Stomach (tissue), 9 donors: ENCODE measurements around the gene FAM193A. TPM values are rescaled to one million over a fixed set of nuclear protein-coding genes. Genes with fewer than 3 reads are reported as not detected.
A peak's percentile ranks its signal among the peaks of the same experiment; 100 is the strongest.

Experiments
- DNase-seq, 2 donors: peaks; one replicate each; pipeline versions ENCODE4 v3.0.0 to v3.0.0-alpha.2; 2013 to 2019
- H3K27ac ChIP-seq, 5 donors: fragments of 200-600 bp in 4 of 5; sonication (generic) in 4 of 5; one replicate each; pipeline ENCODE4 v1.5.1; 2013 to 2019; ENCODE audit warnings: mild to moderate bottlenecking in 1 of 5, moderate library complexity in 1 of 5
- H3K27me3 ChIP-seq, 3 donors: fragments of 200-600 bp; sonication (generic); one replicate each; pipeline ENCODE4 v1.5.1; 2017 to 2019; ENCODE audit warnings: mixed run types in 1 of 3
- H3K36me3 ChIP-seq, 4 donors: fragments of 200-600 bp; sonication (generic); 1 replicate in 3 of 4; 2 replicates in 1 of 4; pipeline ENCODE4 v1.5.1; 2016 to 2019
- H3K4me1 ChIP-seq, 4 donors: fragments of 200-600 bp; sonication (generic); one replicate each; pipeline ENCODE4 v1.5.1; 2016 to 2019
- H3K4me3 ChIP-seq, 4 donors: fragments of 200-600 bp; sonication (generic) in 3 of 4; one replicate each; pipeline ENCODE4 v1.5.1; 2016 to 2019; ENCODE audit warnings: mild to moderate bottlenecking in 1 of 4
- H3K9me3 ChIP-seq, 4 donors: fragments of 200-600 bp; sonication (generic); one replicate each; pipeline ENCODE4 v1.5.1; 2016 to 2019
- CTCF ChIP-seq, 7 experiments: fragments of 450-650 bp in 4 of 7; fragments of 200-600 bp in 3 of 7; sonication (generic) in 3 of 7; IDR thresholded peaks; one replicate each; pipeline ENCODE4 v1.5.1; 2016 to 2019; ENCODE audit warnings: antibody characterized with exemption in 7 of 7, control low read depth in 2 of 7, mild to moderate bottlenecking in 1 of 7
- EP300 ChIP-seq: sonication (generic); formaldehyde crosslinking; IDR thresholded peaks from one replicate; pipeline ENCODE4 v1.6.1; 2017; ENCODE audit warnings: antibody characterized with exemption
- POLR2A ChIP-seq, 4 donors: fragments of 450-650 bp; IDR thresholded peaks; one replicate each; pipeline ENCODE4 v1.6.1; 2016; ENCODE audit warnings: antibody characterized with exemption in 4 of 4, control low read depth in 2 of 4, mild to moderate bottlenecking in 1 of 4, moderate library complexity in 1 of 4
- POLR2AphosphoS5 ChIP-seq, 3 donors: sonication (generic); formaldehyde crosslinking; IDR thresholded peaks; one replicate each; pipeline ENCODE4 v1.6.1; 2016; ENCODE audit warnings: antibody characterized with exemption in 3 of 3
- WGBS, 5 donors: extraction: QIAGEN DNeasy Blood & Tissue Kit in 3 of 5; methylation state at CpG; one replicate each; pipeline versions ENCODE4 v1.1.5 to v1.1.7; 2013 to 2018; 5-methylcytosine and 5-hydroxymethylcytosine counted together
- intact Hi-C: fragments of 100-400 bp; cut with DNase I; formaldehyde crosslinking; loops from one replicate; pipeline ENCODE4 v1.15.1; 2023; ENCODE audit warnings: low total_unique reads
- polyA plus RNA-seq, 3 donors: library from polyadenylated mRNA; stranded (reverse); fragments of 200-250 nt; gene quantifications; one replicate each; pipeline ENCODE4 v1.2.3, GENCODE V29; 2013
- total RNA-seq, 5 donors: library from RNA; depleted of rRNA; stranded (reverse); fragments of >200 nt; gene quantifications; one replicate each; pipeline versions ENCODE4 v1.1.0 to v1.2.3, GENCODE V29; 2014 to 2016
- donor health status: healthy with polysubstance abuse.
- donor health status: Bipolar disorder and iron deficiency.
- donor health status: healthy.

Gene FAM193A
- total and polyA plus RNA-seq, 8 donors, result 4.9 to 107 (median 26.0) TPM

GRCh38 chr4:2755821-2756690 lies 219.6 kb downstream of the FAM193A start, which contains the start of gene TNIP2:
Gene TNIP2 (minus strand): TSS chr4:2756336. CDS start chr4:2756289, 47 bp downstream.
- Histone ChIP-seq H3K36me3 (peaks cover 0 to 11% (median 5%) of the 10 kb centered on the region in 4 donors), H3K27ac (peak within 1 kb of the TSS; percentile 90 to 99 (median 95)), H3K4me1 (peaks cover 43 to 71% (median 51%) of the 10 kb centered on the region in 4 donors), H3K27me3 (no peaks in the 10 kb centered on the region), H3K4me3 (peak within 1 kb of the TSS; percentile 77 to 84 (median 82)), H3K9me3 (no peaks in the 10 kb centered on the region)
- DNase-seq, result peak; percentile 91 to 94
- intact Hi-C loops, result no loop called here
- WGBS, 5 donors, result 0 to 1% (median 0%) methylated on average over 19 to 92 of the region's 96 CpGs
- TF ChIP-seq POLR2A (IDR thresholded peaks at IDR 0.05) (no peak), CTCF (IDR thresholded peaks at IDR 0.05) (peak in 4 of 7 experiments; percentile 11 to 48 (median 16)), EP300 (no peak), POLR2AphosphoS5 (IDR thresholded peaks at IDR 0.05) (peak; percentile 14 to 75 (median 73))

DNA sequence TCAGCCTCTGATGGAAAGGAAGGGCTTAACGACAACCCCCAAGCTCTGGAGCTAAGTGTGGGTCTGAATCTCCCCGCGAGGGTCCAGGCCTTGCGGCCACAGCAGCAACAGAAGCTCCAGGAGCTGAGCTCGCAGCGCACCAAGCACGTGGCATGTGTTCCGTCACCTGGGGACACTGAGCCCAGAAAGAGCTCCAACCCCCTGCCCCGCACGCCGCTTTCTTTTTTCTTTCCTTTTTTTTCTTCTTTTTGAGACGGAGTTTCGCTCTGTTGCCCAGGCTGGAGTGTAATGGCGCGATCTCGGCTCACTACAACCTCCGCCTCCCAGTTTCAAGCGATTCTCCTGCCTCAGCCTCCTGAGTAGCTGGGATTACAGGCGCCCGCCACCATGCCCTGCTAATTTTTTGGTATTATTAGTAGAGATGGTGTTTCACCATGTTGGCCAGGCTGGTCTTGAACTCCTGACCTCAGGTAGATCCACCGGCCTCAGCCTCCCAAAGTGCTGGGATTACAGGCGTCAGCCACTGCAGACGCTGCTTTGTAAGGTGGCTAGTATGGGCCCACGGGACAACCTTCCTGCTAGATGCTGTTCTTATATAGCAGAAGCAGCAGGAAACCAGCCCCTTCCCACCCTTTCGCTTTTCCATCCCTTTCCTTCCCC lies 220.4 kb downstream of the FAM193A start:
- intact Hi-C loops, result no loop called here
- peaks cover 44 to 71% (median 50%) of the 10 kb centered on the region in 4 donors for H3K4me1 ChIP-seq
- DNase-seq, result no peak
- 68 to 71% (median 70%) methylated on average over 25 of the region's 25 CpGs for WGBS, 5 donors
- no peaks in the 10 kb centered on the region for H3K9me3 ChIP-seq
- peak overlapping the region; percentile 77 to 84 (median 82) for H3K4me3 ChIP-seq
- peak overlapping the region; percentile 78 to 97 (median 93) for H3K27ac ChIP-seq
- no peaks in the 10 kb centered on the region for H3K27me3 ChIP-seq
- TF ChIP-seq EP300, result no peak
- no peak for TF ChIP-seq POLR2AphosphoS5 (IDR thresholded peaks at IDR 0.05)
- no peak for TF ChIP-seq POLR2A (IDR thresholded peaks at IDR 0.05)
- peaks cover 0 to 10% (median 4%) of the 10 kb centered on the region in 4 donors for H3K36me3 ChIP-seq

- TF ChIP-seq POLR2A (IDR thresholded peaks at IDR 0.05) (no peak), POLR2AphosphoS5 (IDR thresholded peaks at IDR 0.05) (no peak), EP300 (no peak), CTCF (IDR thresholded peaks at IDR 0.05) (no peak)
- Histone ChIP-seq H3K27me3 (no peaks in the 10 kb centered on the region), H3K4me1 (peaks cover 39 to 71% (median 50%) of the 10 kb centered on the region in 4 donors), H3K36me3 (peaks cover 0 to 5% (median 2%) of the 10 kb centered on the region in 4 donors), H3K4me3 (no peak overlapping the region), H3K9me3 (no peaks in the 10 kb centered on the region), H3K27ac (peak overlapping the region in 2 of 5 donors; percentile 95 to 97)
- WGBS, 5 donors, result 79 to 96% (median 89%) methylated on average over 2 to 3 of the region's 3 CpGs
- intact Hi-C loops, result no loop called here
- peak in 1 of 2 donors; percentile 31 for DNase-seq
Observed at GRCh38 chr4:2757426-2757825, 221.0 kb downstream of the FAM193A start.

DNA sequence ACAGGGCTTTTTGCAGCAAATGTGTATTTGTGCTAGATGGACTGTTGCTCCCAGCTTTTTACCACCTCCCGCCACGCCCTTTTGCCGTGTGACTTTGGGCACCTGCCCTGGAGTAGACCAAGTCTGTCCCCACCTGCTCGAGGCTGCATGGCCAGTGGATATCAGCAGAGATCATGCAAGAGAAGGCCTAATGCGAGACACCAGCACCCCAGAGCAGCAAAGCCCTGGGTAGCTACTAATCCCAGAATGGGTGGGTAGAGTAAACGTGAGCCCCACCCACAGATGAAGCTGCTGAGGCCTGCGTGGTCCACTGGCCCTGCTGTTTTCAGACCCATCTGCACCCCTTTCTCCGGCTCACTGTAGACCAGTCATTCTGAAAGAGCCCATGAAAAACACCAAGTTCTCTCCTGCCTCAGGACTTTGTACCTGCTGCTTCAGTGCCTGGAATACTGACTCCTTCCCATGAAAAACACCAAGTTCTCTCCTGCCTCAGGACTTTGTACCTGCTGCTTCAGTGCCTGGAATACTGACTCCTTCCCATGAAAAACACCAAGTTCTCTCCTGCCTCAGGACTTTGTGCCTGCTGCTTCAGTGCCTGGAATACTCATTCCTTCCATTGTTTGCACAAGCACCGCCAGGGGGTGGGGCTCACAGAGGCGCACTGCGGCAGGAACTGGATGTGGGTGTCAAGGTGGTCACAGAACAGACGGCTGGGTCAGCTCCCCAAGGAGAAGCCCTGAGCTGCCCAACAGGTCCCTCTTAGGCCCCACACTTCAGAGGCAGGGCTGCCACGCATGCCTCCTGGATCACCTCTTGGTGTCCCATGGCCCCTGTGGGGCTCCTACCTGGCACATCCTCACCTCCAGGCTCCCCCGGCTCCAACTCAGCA lies 224.8 kb downstream of the FAM193A start:
- peak overlapping the region; percentile 68 to 90 (median 88) for H3K27ac ChIP-seq
- no peaks in the 10 kb centered on the region for H3K27me3 ChIP-seq
- peaks cover 22 to 58% (median 40%) of the 10 kb centered on the region in 4 donors for H3K4me1 ChIP-seq
- intact Hi-C loops, result loop anchor here (10.0 kb wide), 2 partner anchors 174 to 274 kb away; no protein-coding TSS in a partner anchor
- H3K9me3 ChIP-seq, result no peaks in the 10 kb centered on the region
- WGBS, 5 donors, result 25 to 57% (median 41%) methylated on average over 9 to 14 of the region's 14 CpGs
- no peaks in the 10 kb centered on the region for H3K36me3 ChIP-seq
- DNase-seq, result peak; percentile 89 to 90
- H3K4me3 ChIP-seq, result no peak overlapping the region
- TF ChIP-seq POLR2A (IDR thresholded peaks at IDR 0.05) (no peak), CTCF (IDR thresholded peaks at IDR 0.05) (peak in 1 of 7 experiments; percentile 24), EP300 (no peak), POLR2AphosphoS5 (IDR thresholded peaks at IDR 0.05) (peak in 2 of 3 donors; percentile 72 to 74)
